Subcutaneous abdominal adipose tissue (tissue), 5 donors: ENCODE data around the gene GHRL.
"Not testable (repeated sequence)": the region's sequence is repeated elsewhere in the genome, so short reads cannot be mapped to it uniquely, and the experiment has no call there.

Source experiments
- H3K27ac ChIP-seq: one replicate; pipeline ENCODE4 v1.7.0; 2013; ENCODE audit warnings: low read depth, mild to moderate bottlenecking, inconsistent platforms, low read length, moderate library complexity
- H3K27me3 ChIP-seq, 5 donors: one replicate each; pipeline ENCODE4 v1.7.0; 2013; ENCODE audit warnings: low read length in 5 of 5, inconsistent platforms in 1 of 5; ENCODE audit not compliant: control insufficient read depth in 5 of 5, insufficient read depth in 4 of 5
- H3K36me3 ChIP-seq, 5 donors: one replicate each; pipeline ENCODE4 v1.7.0; 2013; ENCODE audit warnings: low read length in 5 of 5; ENCODE audit not compliant: control insufficient read depth in 5 of 5, insufficient read depth in 5 of 5
- H3K4me1 ChIP-seq, 5 donors: one replicate each; pipeline ENCODE4 v1.7.0; 2013; ENCODE audit warnings: low read length in 5 of 5, mild to moderate bottlenecking in 3 of 5, moderate library complexity in 1 of 5; ENCODE audit not compliant: control insufficient read depth in 5 of 5, insufficient read depth in 5 of 5
- H3K4me3 ChIP-seq, 5 donors: one replicate each; pipeline ENCODE4 v1.7.0; 2013; ENCODE audit warnings: low read length in 5 of 5, low read depth in 1 of 5
- H3K9ac ChIP-seq, 5 donors: one replicate each; pipeline ENCODE4 v1.7.0; 2013; ENCODE audit warnings: low read length in 5 of 5, mild to moderate bottlenecking in 4 of 5, moderate library complexity in 3 of 5
- H3K9me3 ChIP-seq, 5 donors: one replicate each; pipeline ENCODE4 v1.7.0; 2013; ENCODE audit warnings: low read length in 5 of 5; ENCODE audit not compliant: control insufficient read depth in 5 of 5
- donor health status: healthy.
- donor health status: healthy.
- donor health status: healthy.
- donor health status: healthy.
- donor health status: healthy.

The GHRL gene

DNA sequence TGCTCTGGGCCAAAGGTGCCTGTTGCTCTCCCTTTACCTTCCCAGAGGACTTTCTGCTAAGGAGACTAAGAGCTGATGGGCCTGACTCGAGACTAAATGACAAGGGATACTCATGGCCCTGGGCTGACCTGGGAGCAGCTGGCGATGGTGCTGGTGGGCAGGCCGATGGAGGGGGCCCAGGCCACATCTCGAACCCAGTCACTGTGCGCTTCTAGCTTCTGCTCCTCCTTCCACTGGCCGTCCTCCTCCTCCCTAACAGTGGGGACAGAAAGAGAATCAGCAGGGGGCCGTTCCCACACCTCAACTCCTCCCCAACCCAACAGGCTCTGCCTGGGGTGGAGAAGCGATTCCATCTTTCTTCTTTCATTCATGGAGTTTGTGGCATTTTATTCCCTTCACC lies 12.2 kb upstream of the GHRL start:
- peaks cover 0 to 5% (median 1%) of the 10 kb centered on the region in 5 donors for H3K4me1 ChIP-seq
- H3K9ac ChIP-seq, result no peak overlapping the region
- H3K9me3 ChIP-seq, result no peaks in the 10 kb centered on the region
- H3K36me3 ChIP-seq, result peaks cover 20 to 93% (median 88%) of the 10 kb centered on the region in 5 donors
- no peak overlapping the region for H3K4me3 ChIP-seq
- no peak overlapping the region for H3K27ac ChIP-seq
- H3K27me3 ChIP-seq, result no peaks in the 10 kb centered on the region

DNA sequence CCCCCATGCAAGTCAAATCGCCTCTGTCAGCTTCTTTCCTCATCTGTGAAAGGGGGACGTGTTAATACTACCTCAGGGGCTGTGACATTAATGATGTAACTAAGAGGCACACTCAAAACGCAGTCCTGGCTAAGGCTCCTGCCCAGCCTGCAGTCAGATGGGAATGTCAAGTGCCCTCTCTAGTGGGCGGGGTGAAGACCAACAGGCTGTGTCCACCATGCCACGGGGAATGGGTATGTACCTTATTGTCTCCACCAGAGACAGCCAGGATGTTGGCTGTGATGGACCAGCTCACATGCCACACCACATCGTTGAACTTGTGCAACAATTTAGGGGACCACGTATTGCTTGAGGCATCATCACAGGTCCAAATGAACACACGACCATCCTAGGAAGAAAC lies 11.0 kb upstream of the GHRL start:
- H3K9me3 ChIP-seq, result no peaks in the 10 kb centered on the region
- no peak overlapping the region for H3K4me3 ChIP-seq
- no peaks in the 10 kb centered on the region for H3K27me3 ChIP-seq
- H3K36me3 ChIP-seq, result peaks cover 14 to 94% (median 86%) of the 10 kb centered on the region in 5 donors
- peaks cover 0 to 8% (median 0%) of the 10 kb centered on the region in 5 donors for H3K4me1 ChIP-seq
- H3K9ac ChIP-seq, result no peak overlapping the region
- no peak overlapping the region for H3K27ac ChIP-seq

DNA sequence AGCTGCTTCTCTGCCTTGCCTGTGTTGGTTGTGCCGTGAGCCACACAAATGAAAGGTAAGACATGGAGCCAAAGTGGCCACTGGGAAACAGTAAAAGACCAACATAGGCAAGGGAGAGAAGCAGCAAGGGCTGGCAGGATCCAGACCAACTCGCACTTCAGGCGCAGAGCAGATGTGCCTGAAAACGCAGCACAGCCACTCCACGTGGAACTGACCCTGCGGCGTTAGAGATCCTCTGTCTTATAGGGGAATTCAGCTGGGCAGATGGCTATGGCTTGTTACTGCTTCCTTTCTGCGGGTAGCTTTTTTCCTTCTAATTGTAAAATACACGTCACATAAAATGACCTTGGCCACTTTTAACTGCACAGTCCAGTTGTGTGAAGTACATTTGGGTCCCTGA lies 10.4 kb upstream of the GHRL start:
- peaks cover 12 to 91% (median 84%) of the 10 kb centered on the region in 5 donors for H3K36me3 ChIP-seq
- no peak overlapping the region for H3K4me3 ChIP-seq
- H3K27me3 ChIP-seq, result no peaks in the 10 kb centered on the region

GRCh38 chr3:10300087-10300486 lies 7.3 kb upstream of the GHRL start:
- Histone ChIP-seq H3K4me3 (no peak overlapping the region), H3K27ac (no peak overlapping the region), H3K9me3 (no peaks in the 10 kb centered on the region), H3K9ac (no peak overlapping the region), H3K4me1 (peaks cover 0 to 8% (median 0%) of the 10 kb centered on the region in 5 donors), H3K36me3 (peaks cover 2 to 79% (median 55%) of the 10 kb centered on the region in 5 donors), H3K27me3 (no peaks in the 10 kb centered on the region)

More for the DNA sequence above, 10.4 kb upstream of the GHRL start:
- Histone ChIP-seq H3K4me1 (peaks cover 0 to 8% (median 0%) of the 10 kb centered on the region in 5 donors), H3K9ac (no peak overlapping the region), H3K9me3 (no peaks in the 10 kb centered on the region), H3K27ac (no peak overlapping the region)

DNA sequence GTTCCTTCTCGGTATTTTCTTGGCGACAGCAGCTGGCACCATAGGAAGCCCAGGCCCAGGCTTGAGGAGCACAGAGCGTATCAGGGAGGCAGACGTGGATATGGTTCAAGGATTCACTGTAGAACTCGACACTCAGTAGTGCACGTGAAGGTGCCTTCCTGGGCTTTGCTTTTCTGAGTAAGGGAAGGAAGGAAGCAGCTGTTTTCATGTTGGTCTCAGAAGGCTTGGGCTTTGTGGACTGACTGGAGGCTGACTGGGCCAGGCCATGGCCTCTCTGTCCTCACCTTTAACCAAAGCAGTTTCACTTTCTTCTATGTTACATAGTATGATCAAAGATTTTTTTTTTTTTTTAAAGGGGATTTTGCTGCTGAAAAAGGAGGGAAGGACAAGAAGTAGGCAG lies 6.9 kb upstream of the GHRL start:
- Histone ChIP-seq H3K27me3 (no peaks in the 10 kb centered on the region), H3K4me1 (peaks cover 0 to 8% (median 0%) of the 10 kb centered on the region in 5 donors), H3K36me3 (peaks cover 5 to 77% (median 51%) of the 10 kb centered on the region in 5 donors), H3K27ac (no peak overlapping the region), H3K9me3 (no peaks in the 10 kb centered on the region), H3K4me3 (no peak overlapping the region), H3K9ac (no peak overlapping the region)

GRCh38 chr3:10299175-10299574 lies 6.4 kb upstream of the GHRL start:
- H3K27me3 ChIP-seq, result no peaks in the 10 kb centered on the region
- no peak overlapping the region for H3K4me3 ChIP-seq
- no peaks in the 10 kb centered on the region for H3K9me3 ChIP-seq
- peaks cover 0 to 8% (median 0%) of the 10 kb centered on the region in 5 donors for H3K4me1 ChIP-seq
- no peak overlapping the region for H3K27ac ChIP-seq
- no peak overlapping the region for H3K9ac ChIP-seq
- peaks cover 5 to 72% (median 47%) of the 10 kb centered on the region in 5 donors for H3K36me3 ChIP-seq

- not testable (repeated sequence) for H3K9ac ChIP-seq, H3K27ac ChIP-seq, H3K4me1 ChIP-seq, H3K4me3 ChIP-seq, H3K27me3 ChIP-seq, H3K9me3 ChIP-seq
- peaks cover 5 to 60% (median 36%) of the 10 kb centered on the region in 5 donors for H3K36me3 ChIP-seq
Observed at GRCh38 chr3:10298064-10298463, 5.3 kb upstream of the GHRL start.

GRCh38 chr3:10294030-10294586 lies 1.4 kb upstream of the GHRL start:
- H3K36me3 ChIP-seq, result peaks cover 3 to 38% (median 13%) of the 10 kb centered on the region in 5 donors
- no peak overlapping the region for H3K9ac ChIP-seq
- no peaks in the 10 kb centered on the region for H3K9me3 ChIP-seq
- no peaks in the 10 kb centered on the region for H3K27me3 ChIP-seq
- peaks cover 0 to 8% (median 0%) of the 10 kb centered on the region in 5 donors for H3K4me1 ChIP-seq
- H3K4me3 ChIP-seq, result no peak overlapping the region
- no peak overlapping the region for H3K27ac ChIP-seq

- no peak overlapping the region for H3K9ac ChIP-seq
- no peak overlapping the region for H3K27ac ChIP-seq
- no peaks in the 10 kb centered on the region for H3K27me3 ChIP-seq
- H3K4me1 ChIP-seq, result peaks cover 0 to 12% (median 4%) of the 10 kb centered on the region in 5 donors
- H3K36me3 ChIP-seq, result peaks cover 3 to 51% (median 20%) of the 10 kb centered on the region in 5 donors
- H3K9me3 ChIP-seq, result no peaks in the 10 kb centered on the region
- H3K4me3 ChIP-seq, result no peak overlapping the region
Observed at GRCh38 chr3:10291641-10292040, 1.1 kb downstream of the GHRL start.

DNA sequence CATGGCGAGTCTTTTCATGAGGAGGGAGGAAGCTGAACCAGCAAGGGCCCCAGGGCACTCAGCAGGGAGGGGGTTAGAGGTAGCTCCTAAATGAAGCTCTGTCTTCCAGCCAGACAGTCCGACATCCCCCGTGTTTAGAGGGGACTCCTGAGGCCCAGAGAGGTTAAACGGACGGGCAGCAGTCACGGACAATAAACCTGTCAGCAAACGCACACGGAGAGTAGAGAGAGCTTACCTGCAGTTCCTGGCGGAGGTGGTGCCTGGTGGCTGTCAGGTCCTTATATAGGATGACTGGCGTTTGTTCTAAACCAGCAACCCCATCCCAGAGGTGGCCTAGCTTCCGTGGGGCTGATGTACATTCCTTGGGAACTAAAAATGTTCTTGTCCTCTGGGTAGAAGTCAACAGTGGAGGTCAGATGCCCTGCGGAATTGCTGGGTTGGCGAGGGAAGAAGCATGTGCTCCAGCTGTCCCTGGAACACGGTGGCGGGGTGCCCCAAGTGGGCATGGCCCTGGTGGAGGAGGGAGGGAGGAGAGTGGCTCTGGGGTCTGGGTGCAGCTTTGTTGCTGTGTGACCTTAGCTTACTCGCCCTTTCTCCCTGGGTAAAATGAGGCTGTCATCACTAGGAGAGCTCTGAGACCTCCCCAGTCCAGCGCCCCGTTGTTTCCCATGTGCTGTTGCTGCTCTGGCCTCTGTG lies 2.1 kb downstream of the GHRL start:
- Histone ChIP-seq H3K27ac (no peak overlapping the region), H3K9me3 (no peaks in the 10 kb centered on the region), H3K4me1 (peaks cover 0 to 14% (median 6%) of the 10 kb centered on the region in 5 donors), H3K4me3 (no peak overlapping the region), H3K9ac (no peak overlapping the region), H3K36me3 (peaks cover 5 to 55% (median 23%) of the 10 kb centered on the region in 5 donors), H3K27me3 (no peaks in the 10 kb centered on the region)
